Upper lobe of left lung (tissue), 6 donors: ENCODE data around the gene IGF2R. TPM values are rescaled to one million over a fixed set of nuclear protein-coding genes. Genes with fewer than 3 reads are reported as not detected.

ENCODE experiments used
- ATAC-seq, 2 donors: fragments of 200-7000 bp; cut with Tn5 transposase; one replicate each; pipeline ENCODE4 v1.9.1; 2022; ENCODE audit warnings: mild to moderate bottlenecking in 2 of 2, moderate library complexity in 2 of 2; ENCODE audit not compliant: low FRiP score in 2 of 2
- DNase-seq, 2 donors: peaks; one replicate each; pipeline ENCODE4 v3.0.0-alpha.2; 2019 to 2020
- H3K27ac ChIP-seq, 4 donors: fragments of 200-600 bp; sonication (generic); one replicate each; pipeline ENCODE4 v1.5.1; 2016 to 2019
- H3K27me3 ChIP-seq, 4 donors: fragments of 200-600 bp; sonication (generic); one replicate each; pipeline ENCODE4 v1.5.1; 2017 to 2019
- H3K36me3 ChIP-seq, 4 donors: fragments of 200-600 bp; sonication (generic); one replicate each; pipeline ENCODE4 v1.5.1; 2016 to 2019
- H3K4me1 ChIP-seq, 4 donors: fragments of 200-600 bp; sonication (generic); one replicate each; pipeline ENCODE4 v1.5.1; 2018 to 2019
- H3K4me3 ChIP-seq, 4 donors: fragments of 200-600 bp; sonication (generic); one replicate each; pipeline ENCODE4 v1.5.1; 2017 to 2019; ENCODE audit warnings: mild to moderate bottlenecking in 2 of 4, moderate library complexity in 1 of 4
- H3K9me3 ChIP-seq, 4 donors: fragments of 200-600 bp; sonication (generic); one replicate each; pipeline ENCODE4 v1.5.1; 2018 to 2019
- EP300 ChIP-seq, 4 donors: sonication (generic); formaldehyde crosslinking; IDR thresholded peaks; one replicate each; pipeline ENCODE4 v1.5.1; 2017; ENCODE audit warnings: antibody characterized with exemption in 4 of 4, control low read depth in 2 of 4
- POLR2A ChIP-seq, 4 donors: fragments of 450-650 bp; IDR thresholded peaks; one replicate each; pipeline ENCODE4 v1.5.1; 2016 to 2017; ENCODE audit warnings: antibody characterized with exemption in 4 of 4, mild to moderate bottlenecking in 2 of 4
- POLR2AphosphoS5 ChIP-seq, 2 donors: sonication (generic); formaldehyde crosslinking; IDR thresholded peaks; one replicate each; pipeline ENCODE4 v1.5.1; 2017; ENCODE audit warnings: antibody characterized with exemption in 2 of 2
- WGBS, 2 donors: methylation state at CpG; one replicate each; pipeline ENCODE4 v1.1.5; 2017 to 2018; 5-methylcytosine and 5-hydroxymethylcytosine counted together
- total RNA-seq, 6 donors: library from RNA; depleted of rRNA in 4 of 6; stranded (reverse); fragments of >200 nt in 4 of 6; gene quantifications; one replicate each; pipeline versions ENCODE4 v1.1.0 to v1.2.1, GENCODE V29; 2016 to 2021
- TF ChIP-seq, protein P1 (sequence below), 6 experiments: fragments of 450-650 bp in 4 of 6; fragments of 200-600 bp in 2 of 6; sonication (generic) in 2 of 6; IDR thresholded peaks; one replicate each; pipeline ENCODE4 v1.5.1; 2016 to 2019; ENCODE audit warnings: antibody characterized with exemption in 6 of 6
- donor health status: DM: no; HTN: no; CAD: no; lungs with moderate emphysema.
- donor health status: DM: no; HTN: yes; CAD: no; lungs with severe emphysema.

The IGF2R gene
- total RNA-seq, 6 donors from 2014 or later, result 103 to 150 (median 128) TPM

DNA sequence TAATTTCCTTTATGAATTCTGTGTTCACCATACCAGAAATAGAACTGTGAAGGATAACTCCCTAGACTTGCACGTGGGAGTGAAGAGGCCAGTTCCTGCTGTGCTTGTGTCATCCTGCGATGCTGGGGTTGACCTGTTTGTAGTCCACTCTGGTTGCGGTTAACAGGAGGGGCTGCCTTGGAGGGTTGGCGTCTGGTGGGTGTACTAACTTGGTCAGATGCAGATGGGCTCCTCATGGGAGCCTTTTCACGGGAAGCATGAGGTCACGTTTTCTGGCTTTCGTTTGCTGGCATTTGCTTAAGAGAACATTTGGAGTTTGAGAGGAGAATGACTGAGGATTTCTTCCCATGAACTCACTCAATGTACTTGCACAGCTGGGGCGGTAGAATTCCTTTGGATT, 41.2 kb downstream of the IGF2R start:
- 78 to 89% methylated on average over 8 of the region's 8 CpGs for WGBS, 2 donors
- no peak overlapping the region for H3K27ac ChIP-seq
- DNase-seq, result no peak
- H3K36me3 ChIP-seq, result peaks cover 0 to 30% (median 18%) of the 10 kb centered on the region in 4 donors
- no peaks in the 10 kb centered on the region for H3K9me3 ChIP-seq
- peak in 1 of 2 donors; percentile 90 for ATAC-seq
- peaks cover 27 to 50% (median 29%) of the 10 kb centered on the region in 4 donors for H3K4me1 ChIP-seq
- TF ChIP-seq, protein P1, sequence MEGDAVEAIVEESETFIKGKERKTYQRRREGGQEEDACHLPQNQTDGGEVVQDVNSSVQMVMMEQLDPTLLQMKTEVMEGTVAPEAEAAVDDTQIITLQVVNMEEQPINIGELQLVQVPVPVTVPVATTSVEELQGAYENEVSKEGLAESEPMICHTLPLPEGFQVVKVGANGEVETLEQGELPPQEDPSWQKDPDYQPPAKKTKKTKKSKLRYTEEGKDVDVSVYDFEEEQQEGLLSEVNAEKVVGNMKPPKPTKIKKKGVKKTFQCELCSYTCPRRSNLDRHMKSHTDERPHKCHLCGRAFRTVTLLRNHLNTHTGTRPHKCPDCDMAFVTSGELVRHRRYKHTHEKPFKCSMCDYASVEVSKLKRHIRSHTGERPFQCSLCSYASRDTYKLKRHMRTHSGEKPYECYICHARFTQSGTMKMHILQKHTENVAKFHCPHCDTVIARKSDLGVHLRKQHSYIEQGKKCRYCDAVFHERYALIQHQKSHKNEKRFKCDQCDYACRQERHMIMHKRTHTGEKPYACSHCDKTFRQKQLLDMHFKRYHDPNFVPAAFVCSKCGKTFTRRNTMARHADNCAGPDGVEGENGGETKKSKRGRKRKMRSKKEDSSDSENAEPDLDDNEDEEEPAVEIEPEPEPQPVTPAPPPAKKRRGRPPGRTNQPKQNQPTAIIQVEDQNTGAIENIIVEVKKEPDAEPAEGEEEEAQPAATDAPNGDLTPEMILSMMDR (IDR thresholded peaks at IDR 0.05), result no peak
- H3K4me3 ChIP-seq, result no peak overlapping the region
- H3K27me3 ChIP-seq, result no peaks in the 10 kb centered on the region

DNA sequence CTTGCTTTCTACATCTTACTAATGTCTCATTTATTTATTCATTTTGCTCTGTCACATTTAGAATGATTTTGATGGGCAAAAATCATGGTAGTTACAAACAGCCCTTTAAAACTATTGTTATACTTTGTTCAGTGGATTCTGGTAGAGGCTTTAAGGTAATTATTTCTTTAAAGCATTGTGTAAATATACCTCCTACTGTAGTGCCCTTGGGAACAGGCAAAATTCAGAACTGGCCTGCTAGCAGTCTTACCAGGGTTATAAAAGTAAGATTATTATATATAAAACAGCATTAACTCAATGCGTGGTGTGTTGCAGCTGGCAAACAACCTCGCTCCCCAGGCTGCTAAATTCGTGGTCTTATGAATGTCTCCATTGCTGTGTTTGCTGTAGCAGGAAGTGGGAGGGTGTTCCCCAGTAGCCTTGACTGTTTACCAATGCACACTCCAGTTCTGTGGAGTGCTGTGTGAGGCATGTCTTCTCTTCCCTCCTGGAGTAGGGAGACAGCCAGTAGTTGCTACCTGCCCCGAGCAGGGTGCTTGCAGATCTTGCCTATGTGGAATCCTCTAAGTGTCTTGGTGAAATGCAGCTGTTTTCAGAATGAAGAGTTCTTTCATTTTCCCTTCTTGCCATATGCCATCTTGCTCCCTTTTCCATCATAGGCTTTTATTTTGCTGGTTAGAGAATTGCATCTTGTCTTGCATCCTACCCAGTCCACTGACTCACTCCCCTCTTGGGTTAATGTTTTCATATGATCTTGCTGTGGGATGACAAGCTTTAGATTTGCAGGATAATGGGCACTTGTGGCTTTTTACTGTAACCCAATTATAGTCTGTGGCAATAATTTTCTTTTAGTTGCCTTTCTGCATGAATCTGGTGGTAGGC, 45.3 kb downstream of the IGF2R start:
- peak in 1 of 2 donors; percentile 86 for ATAC-seq
- Histone ChIP-seq H3K27me3 (no peaks in the 10 kb centered on the region), H3K9me3 (no peaks in the 10 kb centered on the region), H3K4me3 (no peak overlapping the region), H3K4me1 (peaks cover 10 to 23% (median 13%) of the 10 kb centered on the region in 4 donors), H3K36me3 (peaks cover 0 to 39% (median 20%) of the 10 kb centered on the region in 4 donors), H3K27ac (no peak overlapping the region)
- peak in 1 of 2 donors; percentile 79 for DNase-seq
- TF ChIP-seq EP300 (IDR thresholded peaks at IDR 0.05), result no peak
- no peak for TF ChIP-seq POLR2A (IDR thresholded peaks at IDR 0.05)
- TF ChIP-seq, protein P1 (IDR thresholded peaks at IDR 0.05), result no peak
- peak in 1 of 2 donors; percentile 50 for TF ChIP-seq POLR2AphosphoS5 (IDR thresholded peaks at IDR 0.05)
- 44 to 62% methylated on average over 4 of the region's 4 CpGs for WGBS, 2 donors

GRCh38 chr6:160014869-160015182, 45.9 kb downstream of the IGF2R start:
- Histone ChIP-seq H3K27me3 (no peaks in the 10 kb centered on the region), H3K4me3 (no peak overlapping the region), H3K36me3 (peaks cover 0 to 39% (median 20%) of the 10 kb centered on the region in 4 donors), H3K27ac (no peak overlapping the region), H3K9me3 (no peaks in the 10 kb centered on the region), H3K4me1 (peaks cover 10 to 23% (median 13%) of the 10 kb centered on the region in 4 donors)
- 63 to 69% methylated on average over 2 of the region's 2 CpGs for WGBS, 2 donors
- DNase-seq (no peak), ATAC-seq (no peak)
- TF ChIP-seq POLR2AphosphoS5 (IDR thresholded peaks at IDR 0.05), result no peak
- no peak for TF ChIP-seq EP300 (IDR thresholded peaks at IDR 0.05)
- no peak for TF ChIP-seq POLR2A (IDR thresholded peaks at IDR 0.05)
- TF ChIP-seq, protein P1 (IDR thresholded peaks at IDR 0.05), result no peak

- no peaks in the 10 kb centered on the region for H3K27me3 ChIP-seq
- peak overlapping the region in 1 of 4 donors; percentile 18 for H3K27ac ChIP-seq
- no peak overlapping the region for H3K4me3 ChIP-seq
- peak; percentile 37 to 57 for ATAC-seq
- no peak for TF ChIP-seq POLR2A (IDR thresholded peaks at IDR 0.05)
- no peak for TF ChIP-seq EP300 (IDR thresholded peaks at IDR 0.05)
- no peak for TF ChIP-seq POLR2AphosphoS5 (IDR thresholded peaks at IDR 0.05)
- TF ChIP-seq, protein P1 (IDR thresholded peaks at IDR 0.05), result no peak
- peaks cover 10 to 23% (median 13%) of the 10 kb centered on the region in 4 donors for H3K4me1 ChIP-seq
- WGBS, 2 donors, result 80 to 91% methylated on average over 9 to 10 of the region's 10 CpGs
- peaks cover 0 to 27% (median 16%) of the 10 kb centered on the region in 4 donors for H3K36me3 ChIP-seq
- no peak for DNase-seq
- no peaks in the 10 kb centered on the region for H3K9me3 ChIP-seq
Observed at GRCh38 chr6:160015778-160016684, 47.1 kb downstream of the IGF2R start.
